PC-3 (cell line): ENCODE measurements around the gene NKTR.

Experiments used
- EZH2phosphoT487 ChIP-seq: fragments of 300-600 bp; sonication (generic); IDR thresholded peaks from 2 replicates; pipeline ENCODE4 v1.6.1; 2018; ENCODE audit warnings: mild to moderate bottlenecking, antibody characterized with exemption, low read length, borderline replicate concordance
- TF ChIP-seq, protein P1 (sequence below): fragments of 300-600 bp; sonication (generic); conservative IDR thresholded peaks from 2 replicates; pipeline ENCODE4 v1.5.1; 2017; ENCODE audit warnings: antibody characterized with exemption, low read depth, mild to moderate bottlenecking, low read length

DNA sequence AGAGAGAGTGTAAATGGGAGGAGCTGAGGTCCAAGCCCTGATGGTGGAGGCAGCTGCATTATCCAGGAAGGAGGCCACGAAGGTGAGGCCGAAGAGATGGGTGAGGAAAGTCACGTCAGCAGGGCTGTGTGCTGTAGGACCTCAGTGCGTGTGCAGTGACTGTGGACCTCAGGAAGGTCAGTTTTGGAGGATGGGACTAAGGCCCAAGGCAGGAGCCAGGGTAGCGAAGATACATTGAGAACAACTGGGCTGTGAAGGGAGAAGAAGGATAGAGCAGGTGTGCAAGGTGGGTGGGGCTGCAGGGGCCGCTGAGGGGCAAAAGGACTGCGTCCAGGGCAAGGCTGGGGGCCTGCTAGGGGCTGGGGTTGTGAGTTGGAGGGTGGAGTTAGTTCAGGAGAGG lies 89.7 kb downstream of the NKTR start:
- TF ChIP-seq, protein P1, sequence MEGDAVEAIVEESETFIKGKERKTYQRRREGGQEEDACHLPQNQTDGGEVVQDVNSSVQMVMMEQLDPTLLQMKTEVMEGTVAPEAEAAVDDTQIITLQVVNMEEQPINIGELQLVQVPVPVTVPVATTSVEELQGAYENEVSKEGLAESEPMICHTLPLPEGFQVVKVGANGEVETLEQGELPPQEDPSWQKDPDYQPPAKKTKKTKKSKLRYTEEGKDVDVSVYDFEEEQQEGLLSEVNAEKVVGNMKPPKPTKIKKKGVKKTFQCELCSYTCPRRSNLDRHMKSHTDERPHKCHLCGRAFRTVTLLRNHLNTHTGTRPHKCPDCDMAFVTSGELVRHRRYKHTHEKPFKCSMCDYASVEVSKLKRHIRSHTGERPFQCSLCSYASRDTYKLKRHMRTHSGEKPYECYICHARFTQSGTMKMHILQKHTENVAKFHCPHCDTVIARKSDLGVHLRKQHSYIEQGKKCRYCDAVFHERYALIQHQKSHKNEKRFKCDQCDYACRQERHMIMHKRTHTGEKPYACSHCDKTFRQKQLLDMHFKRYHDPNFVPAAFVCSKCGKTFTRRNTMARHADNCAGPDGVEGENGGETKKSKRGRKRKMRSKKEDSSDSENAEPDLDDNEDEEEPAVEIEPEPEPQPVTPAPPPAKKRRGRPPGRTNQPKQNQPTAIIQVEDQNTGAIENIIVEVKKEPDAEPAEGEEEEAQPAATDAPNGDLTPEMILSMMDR: no peak
- TF ChIP-seq EZH2phosphoT487: no peak
